ENCODE measurements around the gene SLC22A12.

GRCh38 chr11:64562723-64563351, 28.2 kb upstream of the SLC22A12 start:
- no peak for TF ChIP-seq CTCF (IDR thresholded peaks at IDR 0.05)
- TF ChIP-seq EZH2phosphoT487 (IDR thresholded peaks at IDR 0.05; ENCODE audit: borderline replicate concordance, low read depth), result no peak
- no peak for TF ChIP-seq JUND (IDR thresholded peaks at IDR 0.05)
- TF ChIP-seq GATA2 (CRISPR knock-in tag; IDR thresholded peaks at IDR 0.05), result no peak
- no peak for TF ChIP-seq PBX3 (IDR thresholded peaks at IDR 0.05)
- TF ChIP-seq EP300 (IDR thresholded peaks at IDR 0.05; ENCODE audit: borderline replicate concordance in 1 of 2, low read depth in 1 of 2, low read length in 1 of 2), result no peak
- no peak for TF ChIP-seq RAD21 (IDR thresholded peaks at IDR 0.05; ENCODE audit: low read length)
- TF ChIP-seq REST (IDR thresholded peaks at IDR 0.05; ENCODE audit: low read depth, low read length), result no peak
- TF ChIP-seq YY1 (IDR thresholded peaks at IDR 0.05; ENCODE audit: low read depth), result no peak
